HTERT RPE-1 (cell line): ENCODE data around the gene ARHGEF6.

Source experiments
- in situ Hi-C: fragments of 300-500 bp; cut with MboI; formaldehyde crosslinking; loops from 4 replicates; pipeline ENCODE4 v1.14.3; 2020; ENCODE audit warnings: low sequenced_read_pairs

ARHGEF6 gene

GRCh38 chrX:136747003-136747986, 33.4 kb downstream of the ARHGEF6 start:
- in situ Hi-C loops = no loop called here

GRCh38 chrX:136745215-136746173, 35.2 kb downstream of the ARHGEF6 start:
- in situ Hi-C loops = no loop called here

GRCh38 chrX:136742721-136743379, 37.9 kb downstream of the ARHGEF6 start:
- in situ Hi-C loops = no loop called here

GRCh38 chrX:136738049-136738729, 42.5 kb downstream of the ARHGEF6 start:
- in situ Hi-C loops = no loop called here

- in situ Hi-C loops = no loop called here
Observed at GRCh38 chrX:136736690-136737089, 44.0 kb downstream of the ARHGEF6 start.

DNA sequence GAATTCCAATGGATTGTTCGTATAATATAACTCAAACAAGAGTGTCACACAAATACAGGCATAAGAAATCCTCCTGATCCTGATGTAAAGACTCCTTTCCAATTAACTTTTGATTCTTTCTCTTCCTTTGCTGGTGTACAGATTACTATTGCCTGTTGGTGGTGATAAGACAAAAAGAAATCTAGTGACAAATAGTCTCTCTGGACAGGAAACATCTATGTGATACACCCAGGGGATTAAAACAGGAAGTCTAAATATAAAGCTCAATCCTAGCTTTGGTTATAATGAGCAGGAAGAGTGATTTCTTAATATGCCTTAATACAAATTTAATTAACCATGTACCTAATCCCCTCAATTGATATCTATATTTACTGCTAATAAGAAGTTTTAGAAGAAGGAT, 45.1 kb downstream of the ARHGEF6 start:
- in situ Hi-C loops = no loop called here

- in situ Hi-C loops = no loop called here
Observed at GRCh38 chrX:136733613-136734012, 47.1 kb downstream of the ARHGEF6 start.

DNA sequence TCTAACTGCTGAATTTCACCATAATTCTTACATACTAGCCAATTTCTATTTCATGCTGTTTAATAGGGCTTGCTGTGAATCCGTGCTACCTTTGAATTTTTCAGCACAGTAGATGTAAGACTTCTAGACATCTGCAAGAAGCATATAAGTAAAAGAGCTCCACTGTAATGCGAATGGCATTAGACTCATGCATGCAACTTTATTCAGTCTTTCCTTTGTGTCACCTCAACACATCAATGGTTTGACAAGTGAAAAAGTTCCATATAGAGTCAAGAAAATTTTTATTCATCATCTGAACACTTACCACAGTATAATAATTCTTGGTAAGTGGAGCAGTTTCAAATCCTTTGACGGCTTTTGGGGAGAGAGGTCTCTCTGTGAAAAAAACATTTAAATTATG, 48.9 kb downstream of the ARHGEF6 start:
- in situ Hi-C loops = no loop called here

DNA sequence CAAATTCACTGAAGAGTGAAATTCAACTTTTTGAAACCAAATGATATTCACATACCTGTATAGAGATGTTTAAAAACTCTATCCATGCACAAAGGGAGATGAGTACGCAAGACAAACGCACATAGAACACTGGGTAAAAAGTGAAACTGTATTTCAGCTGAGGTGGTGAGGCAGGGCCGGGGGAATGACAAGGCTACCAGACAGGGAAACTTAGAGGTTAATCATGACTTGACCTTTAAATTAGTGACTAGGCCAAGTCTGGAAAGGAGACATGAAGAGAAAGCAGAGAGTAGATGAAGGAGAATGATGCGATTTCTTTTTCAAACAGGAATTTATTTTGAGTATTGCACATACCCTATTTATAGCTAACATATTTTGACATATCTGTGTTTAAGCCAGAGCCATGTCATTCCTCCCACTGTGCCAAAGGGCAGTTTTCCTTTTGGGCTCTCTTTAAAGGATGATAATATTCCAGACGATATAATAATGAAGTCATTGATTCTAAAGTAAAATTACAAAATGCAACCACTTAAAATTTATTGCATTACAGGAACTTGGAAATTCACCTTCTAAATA, 49.4 kb downstream of the ARHGEF6 start:
- in situ Hi-C loops = no loop called here

DNA sequence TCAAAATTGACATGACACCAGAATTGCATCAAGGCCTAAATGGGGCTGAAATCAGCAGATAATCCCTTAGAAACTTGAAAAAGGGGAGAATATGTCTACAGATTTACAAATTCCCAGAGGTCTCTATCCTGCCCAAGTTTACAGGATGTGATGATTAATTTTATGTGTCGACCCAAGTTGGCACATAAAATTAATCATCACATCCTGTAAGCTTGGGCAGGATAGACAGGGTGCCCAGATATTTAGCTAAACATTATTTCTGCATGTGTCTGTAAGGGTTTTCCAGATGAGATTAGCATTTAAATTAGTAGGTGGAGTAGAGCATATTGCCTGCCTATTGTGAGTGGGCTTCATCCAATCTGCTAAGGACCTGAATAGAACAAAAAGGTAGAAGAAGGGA, 52.3 kb downstream of the ARHGEF6 start:
- in situ Hi-C loops = no loop called here

DNA sequence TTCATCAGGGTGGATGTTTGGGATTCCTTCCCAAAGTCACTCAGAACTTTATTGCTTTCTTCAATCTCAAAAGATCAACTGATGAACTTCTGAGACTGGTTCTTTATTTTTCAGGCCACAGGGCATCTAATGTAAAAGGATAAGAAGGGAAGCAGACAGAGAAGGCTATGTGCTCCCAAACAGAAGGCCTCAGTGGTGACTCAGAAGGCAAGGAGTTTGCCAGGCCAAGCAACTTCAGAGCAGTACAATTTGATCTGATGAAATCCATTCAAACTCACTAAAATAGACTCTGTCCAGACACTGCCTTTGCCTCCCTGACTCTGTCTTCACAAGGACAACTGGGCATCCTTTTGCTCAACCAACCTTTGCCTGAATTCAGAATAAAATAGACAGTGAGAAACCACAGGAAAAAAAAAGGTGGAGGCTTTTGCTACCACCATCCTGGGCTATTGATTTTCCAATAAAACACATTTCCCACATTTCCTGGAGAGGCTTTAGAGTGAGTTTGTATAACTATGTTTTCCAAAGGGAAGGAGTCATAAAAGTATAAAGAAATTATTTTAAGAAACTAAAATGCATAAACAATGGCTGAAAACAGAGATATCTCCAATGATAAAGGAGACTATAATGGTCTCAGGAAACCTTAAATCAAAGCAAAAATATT, 55.2 kb downstream of the ARHGEF6 start:
- in situ Hi-C loops = no loop called here

DNA sequence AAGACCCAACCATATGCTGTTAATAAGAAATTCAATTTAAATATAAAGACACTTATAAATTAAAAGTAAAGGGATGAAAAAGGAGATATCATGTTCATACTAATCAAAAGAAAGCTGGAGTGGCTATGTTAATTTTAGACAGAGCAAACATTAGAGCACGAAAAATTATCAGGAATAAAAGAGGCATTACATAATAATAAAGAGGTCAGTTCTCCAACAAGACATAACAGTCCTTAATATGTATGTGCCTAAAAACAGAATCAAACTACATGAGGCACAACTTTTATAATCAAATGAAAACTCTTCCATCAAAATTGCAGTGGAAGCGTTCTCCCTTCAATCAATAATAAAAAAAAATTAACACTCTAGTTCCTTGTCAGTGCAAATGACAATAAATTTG, 62.6 kb downstream of the ARHGEF6 start:
- in situ Hi-C loops = no loop called here

DNA sequence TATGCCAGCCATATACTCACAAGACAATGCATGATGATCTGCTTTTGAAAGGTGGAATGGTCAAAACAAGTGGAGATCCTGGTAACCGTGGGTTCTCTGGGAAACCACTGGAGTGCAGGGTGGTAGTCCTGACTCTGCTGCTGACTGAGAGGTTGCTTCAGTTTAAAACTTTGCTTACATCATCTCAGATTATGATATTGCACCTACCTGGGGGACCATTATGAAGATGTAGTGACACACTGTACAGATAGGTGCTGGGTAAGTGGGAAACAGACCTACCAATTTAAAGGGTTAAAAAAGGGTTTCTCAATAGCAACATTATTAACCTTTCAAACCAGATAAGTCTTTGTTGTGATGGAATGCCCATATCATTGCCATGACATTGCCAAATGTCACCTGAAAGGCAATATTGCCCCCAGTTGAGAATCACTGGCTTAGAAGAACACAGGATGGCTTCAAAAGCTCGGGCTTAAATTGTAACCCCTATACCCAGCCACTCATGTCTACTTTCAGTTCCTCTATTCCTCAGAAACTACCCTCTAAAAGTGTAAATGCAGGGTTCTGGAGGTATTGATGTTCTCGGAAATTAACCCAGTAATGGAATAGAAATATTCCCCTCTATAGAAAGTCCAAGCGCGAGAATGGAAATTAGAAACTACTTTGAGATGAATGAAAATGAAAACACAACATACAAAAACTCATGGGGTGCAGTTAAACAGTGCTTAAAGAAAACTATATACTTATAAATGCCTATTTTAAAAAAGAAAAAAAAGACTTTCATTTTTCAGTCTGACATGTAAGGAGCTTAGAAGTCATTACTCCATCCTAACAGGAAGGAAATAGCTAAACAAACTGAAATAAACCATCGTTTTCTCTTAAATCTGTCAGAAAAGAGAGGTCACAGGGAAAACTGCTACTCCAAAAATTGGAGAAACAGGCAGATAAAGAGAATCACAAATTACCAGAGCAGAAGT, 65.8 kb downstream of the ARHGEF6 start:
- in situ Hi-C loops = no loop called here

DNA sequence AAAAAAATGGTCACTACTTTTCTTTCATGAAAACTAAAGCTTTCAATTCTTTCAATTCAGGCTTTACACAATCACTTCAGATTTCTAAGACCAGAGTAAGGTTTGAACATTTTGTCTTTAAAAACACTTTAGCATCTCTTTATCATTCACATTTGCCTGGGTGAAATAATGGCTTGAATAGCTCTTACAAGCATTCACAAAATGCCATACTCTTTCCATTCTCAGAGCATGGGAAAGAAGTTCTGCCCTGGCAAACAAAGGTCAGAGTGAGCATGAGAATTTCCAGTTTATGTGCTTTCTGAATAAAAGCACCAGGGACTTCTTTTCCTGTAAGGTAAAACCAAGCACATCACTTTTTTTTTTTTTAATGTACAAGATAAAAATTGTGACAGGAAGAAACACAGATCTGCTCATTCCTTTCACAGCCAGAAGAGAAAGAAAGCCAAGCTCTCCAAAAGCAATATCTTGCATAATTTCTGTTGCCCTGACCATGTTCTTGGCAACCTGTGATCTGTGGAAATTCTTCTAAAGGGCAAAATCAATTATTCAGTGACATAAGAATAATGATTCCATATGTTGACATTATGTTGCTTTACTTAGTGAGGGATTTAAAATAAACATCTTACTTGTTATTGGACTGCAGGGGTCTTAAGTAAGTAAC, 68.0 kb downstream of the ARHGEF6 start:
- in situ Hi-C loops = no loop called here

DNA sequence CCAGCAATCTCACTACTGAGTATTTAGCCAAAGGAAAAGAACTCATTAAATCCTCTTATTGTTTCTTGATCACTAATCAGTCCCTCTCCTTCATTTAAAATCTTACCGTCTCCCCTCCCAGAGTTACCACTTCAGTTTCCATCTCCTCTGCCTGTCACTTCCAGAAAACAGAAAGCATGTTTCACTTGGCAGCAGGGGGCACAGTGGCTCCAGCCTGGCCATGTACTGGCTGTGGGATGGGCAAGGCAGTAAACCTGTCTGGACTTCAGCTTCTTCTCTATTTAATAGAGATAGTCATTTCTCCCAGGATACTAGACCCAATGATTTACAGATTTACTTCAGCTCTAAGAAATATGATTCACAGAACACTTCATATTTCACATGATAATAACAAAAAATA, 69.6 kb downstream of the ARHGEF6 start:
- in situ Hi-C loops = no loop called here

GRCh38 chrX:136710325-136710951, 70.3 kb downstream of the ARHGEF6 start:
- in situ Hi-C loops = no loop called here

DNA sequence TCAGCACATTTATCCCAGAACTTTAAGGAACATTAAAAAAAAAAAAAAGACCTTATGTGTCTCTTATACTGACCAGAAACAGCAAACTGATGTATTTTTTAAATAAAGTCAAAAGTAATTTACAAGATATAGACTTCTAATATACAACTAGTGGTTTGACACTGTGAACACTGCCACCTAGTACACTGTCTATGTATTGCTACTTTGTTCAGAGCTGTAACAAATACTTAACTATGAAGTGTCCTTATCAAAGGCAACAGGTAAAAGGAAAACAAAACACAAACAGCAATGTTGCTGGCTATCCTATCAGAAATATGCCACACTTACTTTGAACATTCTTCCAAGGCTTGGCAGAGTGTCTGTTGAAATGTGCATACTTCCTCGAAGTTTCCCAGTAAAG, 72.4 kb downstream of the ARHGEF6 start:
- in situ Hi-C loops = no loop called here
